ENCODE measurements around the gene FSTL5. TPM values are rescaled to one million over a fixed set of nuclear protein-coding genes. Genes with fewer than 3 reads are reported as not detected.

The FSTL5 gene
- total RNA-seq, 1 experiment from 2014 or later = not detected

DNA sequence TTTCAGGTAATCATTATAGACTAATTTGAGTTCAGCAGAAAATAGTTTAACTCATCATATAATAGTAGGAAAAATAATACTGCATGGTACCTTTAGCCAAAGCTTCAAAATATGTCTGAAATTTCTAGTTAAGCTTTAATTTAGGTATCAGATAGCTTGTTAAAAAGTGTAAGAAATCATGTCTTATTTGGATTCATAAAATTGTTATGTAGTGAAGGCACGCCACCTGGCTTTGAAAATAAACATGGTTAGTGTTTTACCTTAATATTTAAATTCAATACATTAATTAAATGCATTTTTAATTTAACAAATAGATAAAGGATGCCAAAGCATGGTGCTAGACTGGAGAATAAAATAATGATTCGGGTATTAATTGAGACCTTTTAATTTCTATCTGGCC, 211.4 kb downstream of the FSTL5 start:
- CTCF ChIA-PET = interaction anchor here (0.7 to 1.0 kb wide), 3 partner anchors 388 to 700 kb away, joined by 3 to 4 read pairs (median 3); no protein-coding TSS in a partner anchor
- no peak for DNase-seq (ENCODE audit: low read depth, low spot score)

More for the DNA sequence above, 211.4 kb downstream of the FSTL5 start:
- H3K27ac ChIP-seq (ENCODE audit: low read depth, low read length) = no peak overlapping the region
- no peak overlapping the region for H3K4me3 ChIP-seq (replicated peaks in 1 of 2; ENCODE audit: low read depth in 1 of 2, low read length in 2 of 2)
- H3K9ac ChIP-seq (ENCODE audit: low read length) = no peak overlapping the region
- intact Hi-C loops (cut with micrococcal nuclease) = loop anchor here (5.0 to 10.0 kb wide), 2 partner anchors 628 to 700 kb away; no protein-coding TSS in a partner anchor
- TF ChIP-seq, protein P1, sequence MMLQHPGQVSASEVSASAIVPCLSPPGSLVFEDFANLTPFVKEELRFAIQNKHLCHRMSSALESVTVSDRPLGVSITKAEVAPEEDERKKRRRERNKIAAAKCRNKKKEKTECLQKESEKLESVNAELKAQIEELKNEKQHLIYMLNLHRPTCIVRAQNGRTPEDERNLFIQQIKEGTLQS (IDR thresholded peaks at IDR 0.05) = no peak
- TF ChIP-seq, protein P2, sequence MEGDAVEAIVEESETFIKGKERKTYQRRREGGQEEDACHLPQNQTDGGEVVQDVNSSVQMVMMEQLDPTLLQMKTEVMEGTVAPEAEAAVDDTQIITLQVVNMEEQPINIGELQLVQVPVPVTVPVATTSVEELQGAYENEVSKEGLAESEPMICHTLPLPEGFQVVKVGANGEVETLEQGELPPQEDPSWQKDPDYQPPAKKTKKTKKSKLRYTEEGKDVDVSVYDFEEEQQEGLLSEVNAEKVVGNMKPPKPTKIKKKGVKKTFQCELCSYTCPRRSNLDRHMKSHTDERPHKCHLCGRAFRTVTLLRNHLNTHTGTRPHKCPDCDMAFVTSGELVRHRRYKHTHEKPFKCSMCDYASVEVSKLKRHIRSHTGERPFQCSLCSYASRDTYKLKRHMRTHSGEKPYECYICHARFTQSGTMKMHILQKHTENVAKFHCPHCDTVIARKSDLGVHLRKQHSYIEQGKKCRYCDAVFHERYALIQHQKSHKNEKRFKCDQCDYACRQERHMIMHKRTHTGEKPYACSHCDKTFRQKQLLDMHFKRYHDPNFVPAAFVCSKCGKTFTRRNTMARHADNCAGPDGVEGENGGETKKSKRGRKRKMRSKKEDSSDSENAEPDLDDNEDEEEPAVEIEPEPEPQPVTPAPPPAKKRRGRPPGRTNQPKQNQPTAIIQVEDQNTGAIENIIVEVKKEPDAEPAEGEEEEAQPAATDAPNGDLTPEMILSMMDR (IDR thresholded peaks at IDR 0.05 in 2 of 3, conservative IDR thresholded peaks at IDR 0.05 in 1 of 3; ENCODE audit: borderline replicate concordance in 1 of 3, insufficient read depth in 1 of 3, low read depth in 2 of 3, low read length in 2 of 3) = peak in 2 of 3 experiments; percentile 20 to 25; a peak in 2 of 6 replicates
- TF ChIP-seq EZH2phosphoT487 (IDR thresholded peaks at IDR 0.05; ENCODE audit: borderline replicate concordance) = no peak
- peak; percentile 57 for TF ChIP-seq RAD21 (IDR thresholded peaks at IDR 0.05; ENCODE audit: low read depth)
- POLR2A ChIA-PET = no interaction called here
- H4K20me1 ChIP-seq (ENCODE audit: insufficient read depth) = no peaks in the 10 kb centered on the region
- H2AFZ ChIP-seq (ENCODE audit: low read depth, low read length, poor library complexity, severe bottlenecking) = peak overlapping the region; percentile 93
- no peak overlapping the region for H3K4me2 ChIP-seq (ENCODE audit: low read length)
- no peaks in the 10 kb centered on the region for H3K79me2 ChIP-seq (ENCODE audit: insufficient read depth, low read length)
- H3K9me2 ChIP-seq (ENCODE audit: insufficient read depth) = no peaks in the 10 kb centered on the region; the same call in 1 of the 2 replicates
- H3K36me3 ChIP-seq (ENCODE audit: control insufficient read depth in 1 of 2, insufficient read depth in 2 of 2, low read length in 2 of 2) = no peaks in the 10 kb centered on the region
- H3K9me3 ChIP-seq (ENCODE audit: control insufficient read depth in 1 of 2, insufficient read depth in 1 of 2, low read depth in 1 of 2, low read length in 2 of 2) = no peaks in the 10 kb centered on the region
- no peaks in the 10 kb centered on the region for H3K27me3 ChIP-seq (ENCODE audit: insufficient read depth, low read length)
- no peaks in the 10 kb centered on the region for H3K4me1 ChIP-seq (ENCODE audit: control insufficient read depth in 1 of 2, insufficient read depth in 2 of 2, low read length in 2 of 2)
- RAD21 ChIA-PET (ENCODE audit: low non-redundant PET in 1 of 2, low total read pairs in 2 of 2, uncharacterized antibody in 2 of 2, unreplicated experiment in 2 of 2) = no interaction called here
- BruUV-seq (replicated peaks) = no TSS peak
- no peak for ATAC-seq
